GM10847 (cell line): ENCODE measurements around the gene B3GLCT.

Source experiments
- POLR2A ChIP-seq: IDR thresholded peaks from 2 replicates; pipeline ENCODE4 v1.6.1; 2011; ENCODE audit not compliant: insufficient read length; ENCODE audit errors: extremely low read depth

B3GLCT gene

GRCh38 chr13:31236211-31236786 is 36.5 kb downstream of the B3GLCT start:
- no peak for TF ChIP-seq POLR2A

- no peak for TF ChIP-seq POLR2A
Measured at GRCh38 chr13:31240921-31241320, 41.1 kb downstream of the B3GLCT start.

GRCh38 chr13:31242367-31242766 is 42.6 kb downstream of the B3GLCT start:
- no peak for TF ChIP-seq POLR2A

GRCh38 chr13:31242916-31243315 is 43.1 kb downstream of the B3GLCT start:
- TF ChIP-seq POLR2A: no peak

- TF ChIP-seq POLR2A: no peak
Measured at GRCh38 chr13:31245598-31246373, 46.0 kb downstream of the B3GLCT start.

- TF ChIP-seq POLR2A: no peak
Measured at GRCh38 chr13:31246918-31247317, 47.1 kb downstream of the B3GLCT start.

- TF ChIP-seq POLR2A: no peak
Measured at GRCh38 chr13:31248361-31248760, 48.6 kb downstream of the B3GLCT start.

GRCh38 chr13:31248965-31249539 is 49.3 kb downstream of the B3GLCT start:
- TF ChIP-seq POLR2A: no peak

GRCh38 chr13:31250435-31250834 is 50.7 kb downstream of the B3GLCT start:
- TF ChIP-seq POLR2A: no peak

- TF ChIP-seq POLR2A: no peak
Measured at GRCh38 chr13:31261241-31261640, 61.5 kb downstream of the B3GLCT start.

GRCh38 chr13:31263346-31263745 is 63.6 kb downstream of the B3GLCT start:
- TF ChIP-seq POLR2A: no peak

- TF ChIP-seq POLR2A: no peak
Measured at GRCh38 chr13:31264151-31264550, 64.4 kb downstream of the B3GLCT start.

- TF ChIP-seq POLR2A: no peak
Measured at GRCh38 chr13:31267126-31267784, 67.5 kb downstream of the B3GLCT start.

GRCh38 chr13:31274390-31274789 is 74.6 kb downstream of the B3GLCT start:
- TF ChIP-seq POLR2A: no peak

- TF ChIP-seq POLR2A: no peak
Measured at GRCh38 chr13:31276421-31276820, 76.6 kb downstream of the B3GLCT start.

- no peak for TF ChIP-seq POLR2A
Measured at GRCh38 chr13:31278869-31279268, 79.1 kb downstream of the B3GLCT start.

- TF ChIP-seq POLR2A: no peak
Measured at GRCh38 chr13:31282741-31283455, 83.1 kb downstream of the B3GLCT start.
